Lung (tissue), 12 donors: ENCODE measurements around the gene NCAN. TPM values are rescaled to one million over a fixed set of nuclear protein-coding genes. Genes with fewer than 3 reads are reported as not detected.

Source experiments
- ATAC-seq: fragments of 200-7000 bp; cut with Tn5 transposase; one replicate; pipeline ENCODE4 v1.9.1; 2020; ENCODE audit warnings: moderate number of reproducible peaks; ENCODE audit not compliant: insufficient read depth, low FRiP score
- DNase-seq, 3 donors: peaks; one replicate each; pipeline ENCODE4 v3.0.0-alpha.2; 2013 to 2017
- H3K27ac ChIP-seq, 2 donors: one replicate each; pipeline ENCODE4 v1.5.1; 2013; ENCODE audit warnings: mild to moderate bottlenecking in 2 of 2, moderate library complexity in 2 of 2, control low read depth in 1 of 2, inconsistent platforms in 1 of 2, low read depth in 1 of 2, low read length in 1 of 2
- H3K27me3 ChIP-seq, 3 donors: one replicate each; pipeline ENCODE4 v1.5.1; 2013; ENCODE audit warnings: low read length in 2 of 3; ENCODE audit not compliant: control insufficient read depth in 3 of 3, insufficient read depth in 3 of 3
- H3K36me3 ChIP-seq, 4 donors: one replicate each; pipeline ENCODE4 v1.5.1; 2013; ENCODE audit warnings: low read length in 4 of 4, mild to moderate bottlenecking in 1 of 4, moderate library complexity in 1 of 4; ENCODE audit not compliant: control insufficient read depth in 4 of 4, insufficient read depth in 4 of 4
- H3K4me1 ChIP-seq, 5 donors: one replicate each; pipeline ENCODE4 v1.5.1; 2013; ENCODE audit warnings: low read length in 5 of 5, mild to moderate bottlenecking in 2 of 5, moderate library complexity in 1 of 5; ENCODE audit not compliant: control insufficient read depth in 5 of 5, insufficient read depth in 5 of 5
- H3K4me3 ChIP-seq: one replicate; pipeline ENCODE4 v1.5.1; 2013; ENCODE audit warnings: mild to moderate bottlenecking, control low read depth, moderate library complexity
- H3K9ac ChIP-seq, 2 donors: one replicate each; pipeline ENCODE4 v1.5.1; 2013; ENCODE audit warnings: low read length in 2 of 2, control low read depth in 1 of 2; ENCODE audit not compliant: insufficient read depth in 1 of 2
- H3K9me3 ChIP-seq, 4 donors: one replicate each; pipeline ENCODE4 v1.5.1; 2013; ENCODE audit warnings: low read length in 3 of 4, mild to moderate bottlenecking in 1 of 4, moderate library complexity in 1 of 4; ENCODE audit not compliant: control insufficient read depth in 4 of 4, insufficient read depth in 3 of 4
- WGBS, 2 donors: extraction: QIAGEN DNeasy Blood & Tissue Kit; methylation state at CpG; one replicate each; pipeline ENCODE4 v1.1.7; 2013; 5-methylcytosine and 5-hydroxymethylcytosine counted together
- polyA plus RNA-seq, 2 donors: library from polyadenylated mRNA; stranded (reverse); fragments of 200-250 nt; gene quantifications; one replicate each; pipeline ENCODE4 v1.2.1, GENCODE V29; 2013
- total RNA-seq, 2 donors: library from RNA; depleted of rRNA in 1 of 2; stranded (reverse); fragments of >200 nt in 1 of 2; gene quantifications; one replicate each; pipeline ENCODE4 v1.2.1, GENCODE V29; 2014 to 2021
- TF ChIP-seq, protein P1 (sequence below): IDR thresholded peaks from 2 replicates; pipeline ENCODE4 v1.5.1; 2012; ENCODE audit warnings: mild to moderate bottlenecking; ENCODE audit errors: control extremely low read depth, extremely low read depth
- donor health status: control.
- donor health status: control.
- donor health status: Bipolar disorder and iron deficiency.
- donor health status: healthy.
- donor health status: DM: yes; HTN: yes; CAD: no.

Gene NCAN
- total and polyA plus RNA-seq, 4 donors = 0.01 to 0.06 (median 0.03) TPM; not detected in 1

DNA sequence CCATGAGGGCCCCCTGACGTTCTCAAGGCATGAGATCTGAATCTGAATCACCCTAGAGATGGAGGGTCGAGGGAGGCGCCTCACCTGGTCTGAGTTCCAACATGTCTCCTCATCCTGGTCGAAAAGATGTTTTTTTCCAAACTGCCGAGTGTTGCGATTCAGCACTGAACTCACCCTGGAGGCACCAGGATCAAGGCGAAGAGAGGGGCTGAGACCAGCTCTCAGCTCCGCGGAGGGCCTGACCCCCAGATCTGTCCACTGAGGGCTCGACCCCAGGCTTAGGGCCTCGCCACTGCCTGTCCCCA is 9.1 kb upstream of the NCAN start:
- no peaks in the 10 kb centered on the region for H3K27me3 ChIP-seq
- TF ChIP-seq, protein P1, sequence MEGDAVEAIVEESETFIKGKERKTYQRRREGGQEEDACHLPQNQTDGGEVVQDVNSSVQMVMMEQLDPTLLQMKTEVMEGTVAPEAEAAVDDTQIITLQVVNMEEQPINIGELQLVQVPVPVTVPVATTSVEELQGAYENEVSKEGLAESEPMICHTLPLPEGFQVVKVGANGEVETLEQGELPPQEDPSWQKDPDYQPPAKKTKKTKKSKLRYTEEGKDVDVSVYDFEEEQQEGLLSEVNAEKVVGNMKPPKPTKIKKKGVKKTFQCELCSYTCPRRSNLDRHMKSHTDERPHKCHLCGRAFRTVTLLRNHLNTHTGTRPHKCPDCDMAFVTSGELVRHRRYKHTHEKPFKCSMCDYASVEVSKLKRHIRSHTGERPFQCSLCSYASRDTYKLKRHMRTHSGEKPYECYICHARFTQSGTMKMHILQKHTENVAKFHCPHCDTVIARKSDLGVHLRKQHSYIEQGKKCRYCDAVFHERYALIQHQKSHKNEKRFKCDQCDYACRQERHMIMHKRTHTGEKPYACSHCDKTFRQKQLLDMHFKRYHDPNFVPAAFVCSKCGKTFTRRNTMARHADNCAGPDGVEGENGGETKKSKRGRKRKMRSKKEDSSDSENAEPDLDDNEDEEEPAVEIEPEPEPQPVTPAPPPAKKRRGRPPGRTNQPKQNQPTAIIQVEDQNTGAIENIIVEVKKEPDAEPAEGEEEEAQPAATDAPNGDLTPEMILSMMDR = no peak
- peaks cover 0 to 5% (median 0%) of the 10 kb centered on the region in 4 donors for H3K9me3 ChIP-seq
- H3K4me3 ChIP-seq = peak overlapping the region; percentile 69
- ATAC-seq (no peak), DNase-seq (peak in 1 of 3 donors; percentile 18)
- 20 to 29% methylated on average over 11 of the region's 11 CpGs for WGBS, 2 donors
- peaks cover 0 to 24% (median 7%) of the 10 kb centered on the region in 4 donors for H3K36me3 ChIP-seq
- H3K27ac ChIP-seq = peak overlapping the region; percentile 50 to 81
- H3K9ac ChIP-seq = peak overlapping the region; percentile 0 to 31
- peaks cover 0 to 11% (median 0%) of the 10 kb centered on the region in 5 donors for H3K4me1 ChIP-seq

- Histone ChIP-seq H3K36me3 (peaks cover 0 to 20% (median 4%) of the 10 kb centered on the region in 4 donors), H3K4me1 (peaks cover 0 to 11% (median 0%) of the 10 kb centered on the region in 5 donors), H3K27ac (peak within 1 kb of the TSS; percentile 50 to 81), H3K9me3 (peaks cover 0 to 5% (median 0%) of the 10 kb centered on the region in 4 donors), H3K27me3 (no peaks in the 10 kb centered on the region), H3K4me3 (peak within 1 kb of the TSS; percentile 69), H3K9ac (peak within 1 kb of the TSS; percentile 0 to 31)
- TF ChIP-seq, protein P1 = peak; percentile 33
- peak; percentile 92 for ATAC-seq
- peak; percentile 91 to 93 (median 91) for DNase-seq
- 6 to 7% methylated on average over 60 of the region's 60 CpGs for WGBS, 2 donors
These were observed 8.5 kb upstream of the NCAN start, which contains the start of gene NR2C2AP for GRCh38 chr19:19203012-19203856. Gene NR2C2AP, minus strand, starts transcription at chr19:19203414. Its CDS starts 354 bp downstream, at chr19:19203060.

DNA sequence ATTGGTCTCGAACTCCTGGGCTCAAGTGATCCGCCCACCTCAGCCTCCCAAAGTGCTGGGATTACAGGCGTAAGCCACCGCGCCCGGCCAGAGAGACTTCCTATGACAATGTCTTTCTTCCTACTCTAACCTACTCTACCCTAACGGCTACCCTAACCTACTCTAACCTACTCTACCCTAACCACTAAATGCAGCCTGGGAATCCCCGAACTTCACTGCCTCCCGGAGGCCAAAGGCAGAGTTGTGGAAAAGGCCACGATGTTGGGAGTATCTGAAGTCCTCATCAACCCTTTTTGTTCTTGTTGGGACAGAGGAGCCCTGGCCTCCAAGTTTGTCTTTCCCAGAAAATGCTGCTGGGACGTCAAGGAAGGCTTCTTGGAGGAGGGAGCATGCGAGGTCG is 7.6 kb upstream of the NCAN start:
- 74 to 75% methylated on average over 13 of the region's 13 CpGs for WGBS, 2 donors

More for the DNA sequence above, 7.6 kb upstream of the NCAN start:
- ATAC-seq (no peak), DNase-seq (no peak)
- Histone ChIP-seq H3K9ac (no peak overlapping the region), H3K9me3 (peaks cover 0 to 5% (median 0%) of the 10 kb centered on the region in 4 donors), H3K4me3 (no peak overlapping the region), H3K4me1 (peaks cover 0 to 11% (median 0%) of the 10 kb centered on the region in 5 donors), H3K27me3 (peaks cover 0 to under 1% (median 0%) of the 10 kb centered on the region in 3 donors), H3K27ac (no peak overlapping the region), H3K36me3 (peaks cover 0 to 11% (median 3%) of the 10 kb centered on the region in 4 donors)
- TF ChIP-seq, protein P1 = no peak
